Vagina (tissue), 2 donors: ENCODE data around the gene CNGB1.

Experiments used
- POLR2A ChIP-seq, 2 donors: fragments of 450-650 bp; IDR thresholded peaks; one replicate each; pipeline ENCODE4 v1.6.1; 2017; ENCODE audit warnings: antibody characterized with exemption in 2 of 2, mild to moderate bottlenecking in 2 of 2, moderate library complexity in 2 of 2
- POLR2AphosphoS5 ChIP-seq, 2 donors: sonication (generic); formaldehyde crosslinking; IDR thresholded peaks; one replicate each; pipeline ENCODE4 v1.9.0; 2017; ENCODE audit warnings: antibody characterized with exemption in 2 of 2, mild to moderate bottlenecking in 2 of 2, low read depth in 1 of 2; ENCODE audit not compliant: insufficient read depth in 1 of 2
- TF ChIP-seq, protein P1 (sequence below), 3 experiments: fragments of 450-650 bp in 2 of 3; fragments of 200-600 bp in 1 of 3; sonication (generic) in 1 of 3; IDR thresholded peaks; one replicate each; pipeline ENCODE4 v1.5.1; 2017 to 2019; ENCODE audit warnings: antibody characterized with exemption in 3 of 3, mild to moderate bottlenecking in 2 of 3, moderate library complexity in 2 of 3

DNA sequence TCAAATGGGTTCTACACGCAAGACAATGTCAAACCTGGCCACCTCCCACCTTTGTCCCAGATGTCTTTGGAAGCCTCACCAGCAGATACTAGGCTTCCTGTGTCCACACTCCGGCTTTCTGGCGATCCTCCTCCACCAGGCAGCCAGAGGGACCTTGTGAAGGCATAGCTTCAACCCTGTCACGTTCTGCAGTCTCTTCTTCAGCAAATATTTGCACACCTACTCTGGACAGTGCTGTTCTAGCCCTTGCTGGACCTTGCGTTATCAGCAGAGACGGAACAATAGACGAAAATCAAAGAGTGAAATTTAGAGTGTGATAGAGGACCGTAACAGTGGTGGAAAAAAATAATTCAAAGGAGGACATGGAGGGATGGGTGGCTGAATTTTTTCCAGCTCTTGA is 130.1 kb downstream of the CNGB1 start:
- TF ChIP-seq, protein P1, sequence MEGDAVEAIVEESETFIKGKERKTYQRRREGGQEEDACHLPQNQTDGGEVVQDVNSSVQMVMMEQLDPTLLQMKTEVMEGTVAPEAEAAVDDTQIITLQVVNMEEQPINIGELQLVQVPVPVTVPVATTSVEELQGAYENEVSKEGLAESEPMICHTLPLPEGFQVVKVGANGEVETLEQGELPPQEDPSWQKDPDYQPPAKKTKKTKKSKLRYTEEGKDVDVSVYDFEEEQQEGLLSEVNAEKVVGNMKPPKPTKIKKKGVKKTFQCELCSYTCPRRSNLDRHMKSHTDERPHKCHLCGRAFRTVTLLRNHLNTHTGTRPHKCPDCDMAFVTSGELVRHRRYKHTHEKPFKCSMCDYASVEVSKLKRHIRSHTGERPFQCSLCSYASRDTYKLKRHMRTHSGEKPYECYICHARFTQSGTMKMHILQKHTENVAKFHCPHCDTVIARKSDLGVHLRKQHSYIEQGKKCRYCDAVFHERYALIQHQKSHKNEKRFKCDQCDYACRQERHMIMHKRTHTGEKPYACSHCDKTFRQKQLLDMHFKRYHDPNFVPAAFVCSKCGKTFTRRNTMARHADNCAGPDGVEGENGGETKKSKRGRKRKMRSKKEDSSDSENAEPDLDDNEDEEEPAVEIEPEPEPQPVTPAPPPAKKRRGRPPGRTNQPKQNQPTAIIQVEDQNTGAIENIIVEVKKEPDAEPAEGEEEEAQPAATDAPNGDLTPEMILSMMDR (IDR thresholded peaks at IDR 0.05): no peak
- no peak for TF ChIP-seq POLR2AphosphoS5 (IDR thresholded peaks at IDR 0.05; ENCODE audit: insufficient read depth in 1 of 2, low read depth in 1 of 2)
- no peak for TF ChIP-seq POLR2A (IDR thresholded peaks at IDR 0.05)
